Measurements from ENCODE around the gene PAX4. TPM values are rescaled to one million over a fixed set of nuclear protein-coding genes. Genes with fewer than 3 reads are reported as not detected.

The PAX4 gene
- total RNA-seq, 2 donors from 2014 or later: not detected

DNA sequence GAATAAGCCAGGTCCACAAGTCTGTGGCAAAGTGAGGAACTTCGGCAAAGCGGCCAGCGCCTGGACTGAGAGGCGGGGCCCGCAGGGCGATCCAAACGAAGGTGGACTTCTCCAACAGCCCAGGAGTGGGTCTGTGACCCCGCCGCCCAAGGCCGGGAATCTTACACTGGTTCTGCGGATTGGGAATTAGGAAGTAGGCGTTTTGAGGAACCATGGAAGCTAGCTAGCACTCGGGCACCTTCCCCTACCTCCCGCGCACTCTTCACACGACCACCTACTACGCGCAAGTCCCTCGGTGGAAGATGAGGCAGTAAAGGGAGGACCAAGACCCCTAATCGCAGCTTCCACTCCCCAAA lies 30.3 kb downstream of the PAX4 start:
- ATAC-seq (ENCODE audit: insufficient number of reproducible peaks, low FRiP score, low read depth) (no peak), DNase-seq (ENCODE audit: low spot score) (no peak)
- Histone ChIP-seq H3K36me3 (peaks cover 24% of the 10 kb centered on the region), H3K4me1 (ENCODE audit: control insufficient read depth in 1 of 2, low read depth in 2 of 2) (peaks cover 25 to 50% of the 10 kb centered on the region in 2 donors), H3K27me3 (replicated peaks; ENCODE audit: insufficient read depth) (no peaks in the 10 kb centered on the region), H3K27ac (peak overlapping the region; percentile 86 to 87), H3K9me3 (no peaks in the 10 kb centered on the region), H3K4me3 (peak overlapping the region; percentile 92)
- TF ChIP-seq, protein P1, sequence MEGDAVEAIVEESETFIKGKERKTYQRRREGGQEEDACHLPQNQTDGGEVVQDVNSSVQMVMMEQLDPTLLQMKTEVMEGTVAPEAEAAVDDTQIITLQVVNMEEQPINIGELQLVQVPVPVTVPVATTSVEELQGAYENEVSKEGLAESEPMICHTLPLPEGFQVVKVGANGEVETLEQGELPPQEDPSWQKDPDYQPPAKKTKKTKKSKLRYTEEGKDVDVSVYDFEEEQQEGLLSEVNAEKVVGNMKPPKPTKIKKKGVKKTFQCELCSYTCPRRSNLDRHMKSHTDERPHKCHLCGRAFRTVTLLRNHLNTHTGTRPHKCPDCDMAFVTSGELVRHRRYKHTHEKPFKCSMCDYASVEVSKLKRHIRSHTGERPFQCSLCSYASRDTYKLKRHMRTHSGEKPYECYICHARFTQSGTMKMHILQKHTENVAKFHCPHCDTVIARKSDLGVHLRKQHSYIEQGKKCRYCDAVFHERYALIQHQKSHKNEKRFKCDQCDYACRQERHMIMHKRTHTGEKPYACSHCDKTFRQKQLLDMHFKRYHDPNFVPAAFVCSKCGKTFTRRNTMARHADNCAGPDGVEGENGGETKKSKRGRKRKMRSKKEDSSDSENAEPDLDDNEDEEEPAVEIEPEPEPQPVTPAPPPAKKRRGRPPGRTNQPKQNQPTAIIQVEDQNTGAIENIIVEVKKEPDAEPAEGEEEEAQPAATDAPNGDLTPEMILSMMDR (IDR thresholded peaks at IDR 0.05): no peak

DNA sequence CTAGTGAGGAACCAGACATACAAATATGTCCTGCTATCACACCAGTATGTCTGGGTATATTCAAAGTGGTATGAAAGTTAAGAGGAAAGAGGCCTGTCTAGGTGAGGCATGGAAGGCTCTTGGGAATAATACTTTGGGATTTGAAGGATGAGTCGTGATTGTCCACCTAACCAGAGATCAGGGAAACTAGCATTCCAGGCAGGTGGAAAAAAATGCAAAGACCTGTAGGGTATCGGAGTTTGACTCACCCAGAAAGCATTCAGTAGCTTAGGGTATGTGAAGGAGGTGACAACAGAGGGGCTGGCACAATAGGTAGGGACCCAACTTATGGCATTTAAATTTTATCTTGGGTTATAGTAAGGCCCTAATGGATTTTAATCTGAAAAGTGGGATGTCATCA lies 31.6 kb downstream of the PAX4 start:
- Histone ChIP-seq H3K36me3 (peaks cover 31% of the 10 kb centered on the region), H3K27me3 (replicated peaks; ENCODE audit: insufficient read depth) (no peaks in the 10 kb centered on the region), H3K4me1 (ENCODE audit: control insufficient read depth in 1 of 2, low read depth in 2 of 2) (peaks cover 30 to 63% of the 10 kb centered on the region in 2 donors), H3K27ac (no peak overlapping the region), H3K9me3 (no peaks in the 10 kb centered on the region), H3K4me3 (no peak overlapping the region)
- DNase-seq (ENCODE audit: low spot score) (no peak), ATAC-seq (ENCODE audit: insufficient number of reproducible peaks, low FRiP score, low read depth) (no peak)
- TF ChIP-seq, protein P1 (IDR thresholded peaks at IDR 0.05): no peak

DNA sequence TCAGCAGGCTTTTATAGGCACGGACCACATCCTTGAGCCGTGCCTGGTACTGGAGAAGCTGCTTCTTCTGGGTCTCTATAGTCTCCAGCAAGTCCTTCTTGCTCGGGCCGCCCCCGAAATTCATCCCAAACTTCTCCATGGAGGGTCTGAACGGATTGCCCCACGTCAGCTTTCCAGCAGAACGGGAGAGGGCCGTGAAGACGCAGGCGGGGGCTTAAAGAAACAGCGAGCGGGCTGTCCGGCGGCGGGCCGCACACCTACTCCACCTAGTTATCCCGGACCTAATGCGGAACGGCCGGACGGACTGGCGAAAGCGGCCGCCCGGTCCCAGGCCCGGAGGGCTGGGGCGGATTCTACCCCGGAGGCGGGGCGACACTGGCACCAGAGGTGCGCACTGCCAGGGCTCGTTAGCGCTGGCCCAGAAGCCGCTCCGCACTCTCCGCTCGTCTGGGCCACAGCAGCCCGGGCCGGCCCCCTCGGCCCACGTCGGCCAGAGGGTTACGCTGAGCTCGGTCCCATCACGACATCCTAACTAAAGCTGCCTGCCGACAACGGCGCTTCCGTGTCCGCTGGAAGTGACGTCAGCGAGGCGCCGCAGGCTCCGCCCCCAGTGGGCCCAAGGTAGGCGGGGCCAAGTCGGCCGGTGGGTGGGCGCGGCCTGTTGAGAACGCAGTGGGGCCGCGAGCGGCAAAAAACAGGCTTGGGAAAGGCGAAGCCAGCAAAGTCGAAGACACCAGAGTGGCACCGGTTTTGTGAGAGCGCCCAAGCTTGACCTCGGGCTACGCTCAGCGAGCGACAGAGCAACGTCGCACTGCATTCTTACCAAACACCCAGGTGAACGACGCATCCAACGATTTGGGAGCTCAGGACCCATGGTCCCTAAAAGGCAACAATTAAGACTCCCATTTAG lies 32.6 kb downstream of the PAX4 start, which contains the start of gene GCC1:
Gene GCC1 (minus strand): TSS at position 553 of the 910 bp plus-strand sequence. CDS start 414 bp downstream, at position 139.
- Histone ChIP-seq H3K36me3 (peaks cover 25% of the 10 kb centered on the region), H3K27ac (peak within 1 kb of the TSS; percentile 82 to 89), H3K27me3 (replicated peaks; ENCODE audit: insufficient read depth) (no peaks in the 10 kb centered on the region), H3K9me3 (no peaks in the 10 kb centered on the region), H3K4me3 (peak within 1 kb of the TSS; percentile 94), H3K4me1 (ENCODE audit: control insufficient read depth in 1 of 2, low read depth in 2 of 2) (peaks cover 35 to 72% of the 10 kb centered on the region in 2 donors)
- ATAC-seq (ENCODE audit: insufficient number of reproducible peaks, low FRiP score, low read depth): peak; percentile 82
- DNase-seq (ENCODE audit: low spot score): peak; percentile 58
- TF ChIP-seq, protein P1 (IDR thresholded peaks at IDR 0.05): no peak

DNA sequence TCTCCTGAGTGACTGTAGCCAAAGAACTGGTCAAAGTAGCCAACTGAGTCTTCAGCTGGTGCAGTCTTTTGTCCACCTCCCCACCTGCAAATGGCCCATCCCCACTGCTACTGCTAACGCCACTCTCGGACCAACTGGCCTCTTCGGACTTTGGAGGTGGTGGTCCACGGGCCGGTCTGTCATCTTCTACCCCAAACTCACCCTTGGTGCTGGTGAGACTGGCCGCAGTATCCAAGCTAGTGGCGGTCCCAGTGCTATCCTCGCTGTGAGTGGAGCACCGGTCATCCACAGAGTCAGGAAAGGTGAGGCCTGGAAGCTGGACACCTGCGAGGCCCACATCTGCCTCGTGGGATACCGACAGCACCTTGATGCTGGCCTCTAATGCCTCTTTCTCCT lies 33.3 kb downstream of the PAX4 start:
- DNase-seq (ENCODE audit: low spot score) (no peak), ATAC-seq (ENCODE audit: insufficient number of reproducible peaks, low FRiP score, low read depth) (no peak)
- H3K9me3 ChIP-seq: no peaks in the 10 kb centered on the region
- peaks cover 22% of the 10 kb centered on the region for H3K36me3 ChIP-seq
- no peaks in the 10 kb centered on the region for H3K27me3 ChIP-seq (replicated peaks; ENCODE audit: insufficient read depth)
- peak overlapping the region; percentile 82 to 89 for H3K27ac ChIP-seq
- peak overlapping the region; percentile 94 for H3K4me3 ChIP-seq
- TF ChIP-seq, protein P1 (IDR thresholded peaks at IDR 0.05): no peak
- H3K4me1 ChIP-seq (ENCODE audit: control insufficient read depth in 1 of 2, low read depth in 2 of 2): peaks cover 32 to 67% of the 10 kb centered on the region in 2 donors

DNA sequence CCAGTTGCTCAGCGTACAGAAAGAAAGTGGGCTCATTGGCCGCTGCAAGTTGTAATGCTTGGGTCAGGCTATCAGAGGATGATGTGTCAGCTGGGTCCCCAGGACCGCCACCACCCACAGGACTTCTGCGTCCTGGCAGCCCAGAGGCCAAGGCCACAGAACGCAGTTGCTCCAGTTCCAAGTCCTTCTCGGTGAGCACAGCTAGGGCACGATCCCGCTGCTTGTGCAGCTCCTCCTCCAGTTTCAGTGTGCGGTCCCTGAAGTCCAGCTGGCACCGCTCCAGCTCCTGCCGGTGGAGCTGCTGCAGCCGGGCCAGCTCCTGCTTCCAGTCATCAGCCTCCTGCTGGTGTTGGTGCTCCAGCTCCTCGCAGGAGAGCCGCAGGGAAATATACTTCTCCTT lies 35.6 kb downstream of the PAX4 start:
- peaks cover 25 to 69% of the 10 kb centered on the region in 2 donors for H3K4me1 ChIP-seq (ENCODE audit: control insufficient read depth in 1 of 2, low read depth in 2 of 2)
- TF ChIP-seq, protein P1 (IDR thresholded peaks at IDR 0.05): no peak
- H3K4me3 ChIP-seq: no peak overlapping the region
- peaks cover 26% of the 10 kb centered on the region for H3K36me3 ChIP-seq
- ATAC-seq (ENCODE audit: insufficient number of reproducible peaks, low FRiP score, low read depth) (no peak), DNase-seq (ENCODE audit: low spot score) (no peak)
- H3K27me3 ChIP-seq (replicated peaks; ENCODE audit: insufficient read depth): no peaks in the 10 kb centered on the region
- no peak overlapping the region for H3K27ac ChIP-seq
- no peaks in the 10 kb centered on the region for H3K9me3 ChIP-seq
